ENCODE results near the gene SFTPA2. TPM values are rescaled to one million over a fixed set of nuclear protein-coding genes. Genes with fewer than 3 reads are reported as not detected.

Gene SFTPA2
- not detected in 5 replicates for total RNA-seq (2022; extraction: Qiagen RNA extraction)

DNA sequence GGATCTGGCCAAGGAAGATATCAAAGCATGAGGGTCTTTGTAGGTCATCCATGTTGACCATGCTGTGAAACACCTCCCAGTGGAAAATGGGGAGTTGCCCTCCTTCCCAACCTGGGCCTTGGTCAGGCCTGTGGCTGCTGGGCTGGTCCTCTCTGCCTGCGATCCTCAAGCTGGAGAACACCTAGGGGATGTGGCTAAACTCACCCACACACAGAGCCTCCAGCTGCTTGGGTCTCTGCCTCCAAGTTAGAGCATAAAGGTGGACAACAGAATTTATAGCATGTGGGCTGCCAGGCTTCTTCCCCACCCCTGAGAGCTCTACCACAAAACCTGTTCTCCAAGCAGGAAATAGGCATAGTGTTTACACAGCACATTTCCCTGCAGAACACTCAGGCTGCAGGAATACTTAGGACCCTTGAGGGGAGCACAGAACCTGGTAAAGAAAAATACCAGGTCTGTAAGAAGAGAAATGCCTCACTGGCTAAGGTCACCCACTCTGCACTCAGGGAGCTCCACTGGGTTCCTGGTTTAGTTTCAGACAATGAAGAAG is at the start of gene SFTPA2:
Gene SFTPA2, minus strand, starts transcription at position 248 of the 550 bp plus-strand sequence. CDS start 924 bp downstream, outside the sequence.

DNA sequence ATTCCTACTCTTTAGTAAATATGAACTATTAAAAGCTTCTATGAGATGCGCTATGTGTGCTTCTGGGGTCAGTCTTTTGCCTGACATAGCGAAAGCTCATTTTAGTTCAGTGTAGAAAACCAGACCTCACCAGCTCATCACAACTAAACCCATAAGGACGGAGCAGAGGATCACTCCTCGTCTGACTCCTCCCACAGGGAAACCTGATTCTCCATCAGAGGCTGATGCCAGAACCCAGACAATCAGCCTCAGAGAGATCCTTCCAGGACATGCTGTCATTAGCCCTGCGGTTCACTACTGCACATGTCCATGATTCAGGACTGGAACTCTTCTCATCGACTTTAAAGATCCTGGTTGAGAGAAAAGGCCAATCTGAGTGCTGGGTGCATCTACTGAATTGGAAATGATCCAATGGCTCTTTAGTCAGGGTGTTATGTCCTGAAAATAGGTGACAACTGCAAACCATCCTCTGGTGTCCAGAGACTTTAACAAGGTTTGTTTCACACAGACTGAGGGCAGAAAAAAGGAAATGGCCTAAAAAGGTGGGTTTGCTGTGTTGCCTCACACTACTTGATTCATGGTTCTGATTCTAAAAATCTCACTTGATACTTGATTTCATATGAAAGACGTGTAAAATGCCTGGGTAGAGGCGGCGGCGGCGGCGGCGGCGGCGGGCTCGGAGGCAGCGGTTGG is 48.2 kb downstream of the SFTPA2 start, which contains the start of gene EIF5AL1:
Gene EIF5AL1, plus strand, starts transcription at position 643 of the 693 bp plus-strand sequence. CDS start 117 bp downstream, outside the sequence.

Other genes with a start within 250 kb of the SFTPA2 start
- 120 to 153 TPM (median 122 TPM) in 5 replicates for gene PPIF, start 212.9 kb downstream of the SFTPA2 start, total RNA-seq (2022; extraction: Qiagen RNA extraction)
- 2.2 to 3.7 TPM (median 3.3 TPM) in 5 replicates for gene ZCCHC24, start 114.8 kb downstream of the SFTPA2 start, total RNA-seq (2022; extraction: Qiagen RNA extraction)
- 1.6 to 3.6 TPM (median 1.9 TPM) in 5 replicates for gene EIF5AL1, start 47.9 kb downstream of the SFTPA2 start, total RNA-seq (2022; extraction: Qiagen RNA extraction)
- gene SFTPA1, start 50.5 kb upstream of the SFTPA2 start, total RNA-seq (2022; extraction: Qiagen RNA extraction) = not detected in 5 replicates
- gene NUTM2B, start 142.8 kb upstream of the SFTPA2 start, total RNA-seq (2022; extraction: Qiagen RNA extraction) = 0.23 to 0.43 TPM (median 0.32 TPM) in 5 replicates